Measurements from ENCODE around the gene RBMS3.

Gene RBMS3

DNA sequence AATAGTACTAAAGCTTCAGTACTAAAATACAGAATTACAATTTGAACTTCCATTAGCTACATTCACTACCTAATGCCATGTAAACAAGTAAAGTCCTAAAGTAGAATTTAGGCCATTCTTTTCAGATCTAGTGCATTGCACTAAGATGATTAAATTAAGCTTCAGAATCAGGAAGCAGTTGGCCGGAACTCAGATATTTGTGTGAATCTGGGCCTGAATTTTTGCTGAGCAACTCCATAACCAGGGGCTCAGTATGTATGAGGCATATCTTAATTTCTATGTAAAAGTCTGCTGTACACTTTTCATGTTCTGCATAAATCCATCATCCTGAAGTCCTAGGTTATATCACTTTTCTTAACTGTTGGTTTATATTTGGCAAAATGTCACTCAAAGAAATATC, 246.4 kb downstream of the RBMS3 start:
- H3K27me3 ChIP-seq (ENCODE audit: control insufficient read depth, insufficient read depth, low read length): no peaks in the 10 kb centered on the region
- H3K4me3 ChIP-seq (ENCODE audit: low read depth, low read length): no peak overlapping the region
- no peak overlapping the region for H3K27ac ChIP-seq (ENCODE audit: low read depth, low read length)
- no peak overlapping the region for H3K9ac ChIP-seq (ENCODE audit: low read length)
- H3K4me1 ChIP-seq (ENCODE audit: control insufficient read depth, insufficient read depth, low read length): no peaks in the 10 kb centered on the region
- H3K9me3 ChIP-seq (ENCODE audit: control insufficient read depth, insufficient read depth, low read depth, low read length): no peaks in the 10 kb centered on the region
- no peaks in the 10 kb centered on the region for H3K36me3 ChIP-seq (ENCODE audit: control insufficient read depth, insufficient read depth, low read length)

DNA sequence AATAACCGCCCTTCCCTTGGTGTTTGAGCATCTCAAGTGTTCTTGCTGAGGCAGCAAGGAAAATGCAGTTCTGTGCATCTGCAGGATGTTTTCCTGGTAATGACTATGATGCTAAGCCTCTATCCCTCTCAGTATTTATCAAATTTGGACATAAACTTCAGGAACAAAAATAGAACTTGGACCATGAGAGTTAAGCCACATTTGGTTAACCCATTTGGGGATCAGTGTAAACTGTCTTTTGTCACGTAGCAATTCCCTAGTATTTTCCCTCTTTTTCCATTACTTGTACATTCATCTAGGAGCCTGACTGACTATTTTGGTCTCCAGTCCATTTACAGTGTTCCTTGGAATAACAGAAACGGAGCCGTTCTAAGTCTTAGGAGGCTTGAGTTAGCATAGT, 250.8 kb downstream of the RBMS3 start:
- Histone ChIP-seq H3K9ac (ENCODE audit: low read length) (no peak overlapping the region), H3K27ac (ENCODE audit: low read depth, low read length) (no peak overlapping the region), H3K4me1 (ENCODE audit: control insufficient read depth, insufficient read depth, low read length) (no peaks in the 10 kb centered on the region), H3K9me3 (ENCODE audit: control insufficient read depth, insufficient read depth, low read depth, low read length) (no peaks in the 10 kb centered on the region), H3K27me3 (ENCODE audit: control insufficient read depth, insufficient read depth, low read length) (no peaks in the 10 kb centered on the region), H3K36me3 (ENCODE audit: control insufficient read depth, insufficient read depth, low read length) (no peaks in the 10 kb centered on the region), H3K4me3 (ENCODE audit: low read depth, low read length) (no peak overlapping the region)

DNA sequence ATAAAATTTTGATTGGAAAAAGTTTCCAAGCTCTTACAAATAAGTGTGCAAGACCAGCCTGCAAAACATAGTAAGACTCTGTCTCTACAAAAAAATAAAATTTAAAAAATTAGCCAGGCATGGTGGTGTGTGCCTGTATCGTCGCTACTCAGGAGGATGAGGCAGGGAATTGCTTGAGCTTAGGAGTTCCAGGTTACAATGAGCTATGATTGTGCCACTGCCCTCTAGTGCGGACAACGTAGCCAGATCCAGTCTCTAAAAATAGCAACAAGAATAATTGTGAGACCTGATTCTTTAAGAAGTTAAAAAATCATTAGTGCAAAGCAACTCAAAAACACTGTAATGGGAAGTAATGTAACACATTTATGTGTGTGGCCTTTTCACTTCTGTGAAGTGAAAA, 251.6 kb downstream of the RBMS3 start:
- Histone ChIP-seq H3K36me3 (ENCODE audit: control insufficient read depth, insufficient read depth, low read length) (no peaks in the 10 kb centered on the region), H3K9me3 (ENCODE audit: control insufficient read depth, insufficient read depth, low read depth, low read length) (no peaks in the 10 kb centered on the region)

GRCh38 chr3:29534006-29534405, 253.1 kb downstream of the RBMS3 start:
- Histone ChIP-seq H3K4me1 (ENCODE audit: control insufficient read depth, insufficient read depth, low read length) (no peaks in the 10 kb centered on the region), H3K27ac (ENCODE audit: low read depth, low read length) (no peak overlapping the region), H3K36me3 (ENCODE audit: control insufficient read depth, insufficient read depth, low read length) (no peaks in the 10 kb centered on the region), H3K9ac (ENCODE audit: low read length) (no peak overlapping the region), H3K27me3 (ENCODE audit: control insufficient read depth, insufficient read depth, low read length) (no peaks in the 10 kb centered on the region), H3K4me3 (ENCODE audit: low read depth, low read length) (no peak overlapping the region), H3K9me3 (ENCODE audit: control insufficient read depth, insufficient read depth, low read depth, low read length) (no peaks in the 10 kb centered on the region)

More for the DNA sequence above, 251.6 kb downstream of the RBMS3 start:
- no peak overlapping the region for H3K27ac ChIP-seq (ENCODE audit: low read depth, low read length)
- no peak overlapping the region for H3K4me3 ChIP-seq (ENCODE audit: low read depth, low read length)
- H3K4me1 ChIP-seq (ENCODE audit: control insufficient read depth, insufficient read depth, low read length): no peaks in the 10 kb centered on the region
- H3K9ac ChIP-seq (ENCODE audit: low read length): no peak overlapping the region
- H3K27me3 ChIP-seq (ENCODE audit: control insufficient read depth, insufficient read depth, low read length): no peaks in the 10 kb centered on the region

DNA sequence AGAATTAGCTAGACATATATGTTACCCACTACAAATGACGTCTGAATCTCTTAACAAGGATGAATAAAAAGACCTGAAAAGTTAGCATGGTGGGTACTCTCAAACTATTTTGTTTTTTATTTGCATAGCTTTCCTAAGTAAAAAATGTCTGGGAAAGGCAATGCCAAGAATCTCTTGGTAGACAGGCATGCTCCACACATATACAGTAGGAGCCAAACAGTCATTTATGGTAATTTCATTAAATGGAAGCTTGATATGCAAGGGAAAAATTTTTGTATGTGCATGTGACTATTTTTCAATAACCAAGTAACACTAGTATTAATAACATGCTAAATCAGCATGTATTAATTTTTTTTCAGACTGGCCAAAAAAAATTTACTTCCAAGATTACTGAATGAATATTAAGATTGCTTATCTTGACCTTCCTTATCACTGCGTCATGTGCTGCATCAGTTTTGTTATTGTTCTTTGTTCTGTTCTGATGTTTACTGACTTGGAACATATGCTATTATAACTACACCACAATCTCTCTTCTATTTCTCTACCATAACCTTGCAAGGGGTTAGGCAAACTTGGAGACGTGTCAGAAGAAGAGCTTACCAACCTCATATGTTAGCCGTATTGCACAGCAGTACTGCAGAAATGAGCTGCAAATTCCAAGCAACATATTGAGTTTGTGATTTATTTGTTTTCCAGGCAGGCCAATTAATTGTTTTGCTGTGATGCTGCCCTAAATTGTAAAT, 255.3 kb downstream of the RBMS3 start:
- Histone ChIP-seq H3K27me3 (ENCODE audit: control insufficient read depth, insufficient read depth, low read length) (no peaks in the 10 kb centered on the region), H3K36me3 (ENCODE audit: control insufficient read depth, insufficient read depth, low read length) (no peaks in the 10 kb centered on the region), H3K4me1 (ENCODE audit: control insufficient read depth, insufficient read depth, low read length) (no peaks in the 10 kb centered on the region), H3K4me3 (ENCODE audit: low read depth, low read length) (no peak overlapping the region), H3K9me3 (ENCODE audit: control insufficient read depth, insufficient read depth, low read depth, low read length) (no peaks in the 10 kb centered on the region), H3K27ac (ENCODE audit: low read depth, low read length) (no peak overlapping the region), H3K9ac (ENCODE audit: low read length) (no peak overlapping the region)

DNA sequence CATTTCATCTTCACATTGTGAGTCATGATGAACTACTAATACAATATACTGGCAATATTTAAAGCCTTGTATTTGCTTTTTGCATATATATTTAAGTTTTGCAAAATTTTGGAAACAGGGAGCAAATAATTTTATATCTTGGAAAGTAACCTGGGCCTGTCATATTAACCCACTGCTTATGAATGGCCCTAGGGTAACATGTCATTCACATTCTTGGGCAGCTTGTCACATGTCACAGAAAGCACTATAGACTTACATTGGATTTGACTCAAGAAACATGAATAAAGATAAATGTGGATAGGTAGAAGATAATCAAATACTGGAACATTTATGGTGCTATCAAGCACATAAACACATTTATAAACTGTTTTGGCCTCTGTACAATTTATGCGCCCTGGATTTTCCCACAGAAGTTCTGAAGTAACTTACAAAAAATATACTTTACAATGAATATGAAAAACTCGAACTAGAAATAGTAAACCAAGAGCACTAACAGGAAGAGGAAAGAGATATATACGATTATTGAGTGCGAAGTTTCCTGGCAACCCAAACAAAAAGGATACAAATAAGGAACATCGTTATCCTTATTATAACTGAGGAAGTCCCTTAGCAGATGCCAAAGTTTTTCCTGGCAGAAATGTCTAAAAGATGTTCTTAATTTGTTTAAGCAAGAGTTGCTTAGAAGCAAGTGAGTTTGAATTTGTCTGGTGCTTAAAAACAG, 257.2 kb downstream of the RBMS3 start:
- Histone ChIP-seq H3K27ac (ENCODE audit: low read depth, low read length) (no peak overlapping the region), H3K27me3 (ENCODE audit: control insufficient read depth, insufficient read depth, low read length) (no peaks in the 10 kb centered on the region), H3K36me3 (ENCODE audit: control insufficient read depth, insufficient read depth, low read length) (no peaks in the 10 kb centered on the region), H3K4me1 (ENCODE audit: control insufficient read depth, insufficient read depth, low read length) (no peaks in the 10 kb centered on the region), H3K9me3 (ENCODE audit: control insufficient read depth, insufficient read depth, low read depth, low read length) (no peaks in the 10 kb centered on the region), H3K9ac (ENCODE audit: low read length) (no peak overlapping the region), H3K4me3 (ENCODE audit: low read depth, low read length) (no peak overlapping the region)

- Histone ChIP-seq H3K4me1 (ENCODE audit: control insufficient read depth, insufficient read depth, low read length) (no peaks in the 10 kb centered on the region), H3K36me3 (ENCODE audit: control insufficient read depth, insufficient read depth, low read length) (no peaks in the 10 kb centered on the region), H3K9me3 (ENCODE audit: control insufficient read depth, insufficient read depth, low read depth, low read length) (no peaks in the 10 kb centered on the region), H3K27me3 (ENCODE audit: control insufficient read depth, insufficient read depth, low read length) (no peaks in the 10 kb centered on the region), H3K27ac (ENCODE audit: low read depth, low read length) (no peak overlapping the region), H3K4me3 (ENCODE audit: low read depth, low read length) (no peak overlapping the region), H3K9ac (ENCODE audit: low read length) (no peak overlapping the region)
Measured at GRCh38 chr3:29538610-29538958, 257.7 kb downstream of the RBMS3 start.

- H3K9me3 ChIP-seq (ENCODE audit: control insufficient read depth, insufficient read depth, low read depth, low read length): no peaks in the 10 kb centered on the region
- H3K27ac ChIP-seq (ENCODE audit: low read depth, low read length): no peak overlapping the region
- H3K9ac ChIP-seq (ENCODE audit: low read length): no peak overlapping the region
- H3K27me3 ChIP-seq (ENCODE audit: control insufficient read depth, insufficient read depth, low read length): no peaks in the 10 kb centered on the region
- H3K4me1 ChIP-seq (ENCODE audit: control insufficient read depth, insufficient read depth, low read length): no peaks in the 10 kb centered on the region
- H3K36me3 ChIP-seq (ENCODE audit: control insufficient read depth, insufficient read depth, low read length): no peaks in the 10 kb centered on the region
- H3K4me3 ChIP-seq (ENCODE audit: low read depth, low read length): no peak overlapping the region
Measured at GRCh38 chr3:29540544-29540943, 259.7 kb downstream of the RBMS3 start.

DNA sequence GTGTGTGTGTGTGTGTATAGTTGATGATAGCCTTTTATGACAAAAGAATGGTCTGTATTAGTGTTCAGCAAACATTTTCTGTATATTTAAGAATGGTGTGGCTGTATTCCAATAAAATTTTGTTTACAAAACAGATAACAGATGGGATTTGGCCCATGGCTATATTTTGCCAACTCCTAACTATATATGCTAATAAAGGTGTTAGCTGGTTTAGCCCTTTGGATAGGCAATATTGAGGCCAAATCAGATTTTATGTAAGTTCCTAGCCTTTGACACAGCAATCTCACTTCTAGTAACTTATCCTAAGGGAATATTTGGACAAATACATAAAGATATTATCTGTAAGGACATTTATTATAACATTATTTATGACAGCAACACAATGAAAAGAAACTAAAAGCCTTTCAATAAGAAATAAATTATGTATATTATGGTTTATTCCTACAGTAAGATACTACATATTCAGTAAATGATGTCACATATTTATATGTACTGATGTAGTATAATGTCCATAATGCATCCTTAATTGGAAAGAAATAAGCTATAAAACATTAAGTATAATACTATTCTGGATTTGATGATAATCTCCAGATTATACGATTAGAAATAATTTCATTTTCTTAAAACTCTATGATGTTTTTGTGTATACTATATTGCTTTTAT, 264.0 kb downstream of the RBMS3 start:
- Histone ChIP-seq H3K27ac (ENCODE audit: low read depth, low read length) (no peak overlapping the region), H3K9ac (ENCODE audit: low read length) (no peak overlapping the region), H3K4me1 (ENCODE audit: control insufficient read depth, insufficient read depth, low read length) (no peaks in the 10 kb centered on the region), H3K36me3 (ENCODE audit: control insufficient read depth, insufficient read depth, low read length) (no peaks in the 10 kb centered on the region), H3K4me3 (ENCODE audit: low read depth, low read length) (no peak overlapping the region), H3K27me3 (ENCODE audit: control insufficient read depth, insufficient read depth, low read length) (no peaks in the 10 kb centered on the region), H3K9me3 (ENCODE audit: control insufficient read depth, insufficient read depth, low read depth, low read length) (no peaks in the 10 kb centered on the region)

DNA sequence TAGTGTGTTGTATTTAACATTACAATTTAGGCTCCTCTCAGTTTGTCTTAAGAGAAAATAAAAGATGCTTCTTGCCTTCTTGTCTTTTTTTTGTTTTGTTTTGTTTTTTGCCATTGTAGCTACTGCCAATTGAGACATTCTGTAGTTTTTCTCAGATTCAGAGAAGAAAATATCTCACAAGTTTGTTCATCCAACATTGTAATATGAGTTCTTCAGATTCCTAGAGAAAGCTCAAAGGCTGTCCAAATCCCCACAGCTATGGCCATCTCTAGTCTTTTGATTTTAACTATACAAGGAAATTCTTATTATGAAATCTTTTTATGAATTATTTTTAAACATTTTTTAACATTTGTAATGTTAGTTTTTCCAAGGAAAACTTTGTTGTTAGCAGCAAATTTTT, 264.7 kb downstream of the RBMS3 start:
- Histone ChIP-seq H3K27me3 (ENCODE audit: control insufficient read depth, insufficient read depth, low read length) (no peaks in the 10 kb centered on the region), H3K27ac (ENCODE audit: low read depth, low read length) (no peak overlapping the region)

GRCh38 chr3:29552051-29552450, 271.2 kb downstream of the RBMS3 start:
- no peaks in the 10 kb centered on the region for H3K36me3 ChIP-seq (ENCODE audit: control insufficient read depth, insufficient read depth, low read length)
- H3K9me3 ChIP-seq (ENCODE audit: control insufficient read depth, insufficient read depth, low read depth, low read length): no peaks in the 10 kb centered on the region
- H3K27me3 ChIP-seq (ENCODE audit: control insufficient read depth, insufficient read depth, low read length): no peaks in the 10 kb centered on the region
- H3K9ac ChIP-seq (ENCODE audit: low read length): no peak overlapping the region
- no peaks in the 10 kb centered on the region for H3K4me1 ChIP-seq (ENCODE audit: control insufficient read depth, insufficient read depth, low read length)
- H3K27ac ChIP-seq (ENCODE audit: low read depth, low read length): no peak overlapping the region
- H3K4me3 ChIP-seq (ENCODE audit: low read depth, low read length): no peak overlapping the region

More for the DNA sequence above, 264.7 kb downstream of the RBMS3 start:
- Histone ChIP-seq H3K4me3 (ENCODE audit: low read depth, low read length) (no peak overlapping the region), H3K36me3 (ENCODE audit: control insufficient read depth, insufficient read depth, low read length) (no peaks in the 10 kb centered on the region), H3K4me1 (ENCODE audit: control insufficient read depth, insufficient read depth, low read length) (no peaks in the 10 kb centered on the region), H3K9me3 (ENCODE audit: control insufficient read depth, insufficient read depth, low read depth, low read length) (no peaks in the 10 kb centered on the region), H3K9ac (ENCODE audit: low read length) (no peak overlapping the region)
